Neural progenitor cell (in vitro differentiated cells): ENCODE data around the gene LRRC61. TPM values are rescaled to one million over a fixed set of nuclear protein-coding genes. Genes with fewer than 3 reads are reported as not detected.
"Not testable (repeated sequence)": the region's sequence is repeated elsewhere in the genome, so short reads cannot be mapped to it uniquely, and the experiment has no call there.

Experiments used
- DNase-seq: peaks from one replicate; pipeline ENCODE4 v3.0.0-alpha.2; 2016; ENCODE audit warnings: low spot score
- H2AFZ ChIP-seq: fragments of 200-600 bp; sonication (generic); replicated peaks from 2 replicates; pipeline ENCODE4 v1.6.1; 2016; ENCODE audit warnings: antibody characterized with exemption
- H3F3A ChIP-seq: fragments of 200-600 bp; sonication (generic); 2 replicates; pipeline ENCODE4 v1.6.1; 2016; ENCODE audit warnings: antibody characterized with exemption, low read depth
- H3K27ac ChIP-seq: fragments of 200-600 bp; sonication (generic); 2 replicates; pipeline ENCODE4 v1.5.1; 2016; ENCODE audit warnings: mild to moderate bottlenecking
- H3K27me3 ChIP-seq: fragments of 200-600 bp; sonication (generic); 2 replicates; pipeline ENCODE4 v1.6.1; 2016; ENCODE audit warnings: mild to moderate bottlenecking, moderate library complexity
- H3K36me3 ChIP-seq: fragments of 200-600 bp; sonication (generic); 2 replicates; pipeline ENCODE4 v1.5.1; 2016
- H3K4me1 ChIP-seq: fragments of 200-600 bp; sonication (generic); 2 replicates; pipeline ENCODE4 v1.6.1; 2016; ENCODE audit warnings: mixed run types
- H3K4me2 ChIP-seq: fragments of 200-600 bp; sonication (generic); 2 replicates; pipeline ENCODE4 v1.6.1; 2016
- H3K4me3 ChIP-seq: fragments of 200-600 bp; sonication (generic); 2 replicates; pipeline ENCODE4 v1.5.1; 2016
- H3K79me2 ChIP-seq: fragments of 200-600 bp; sonication (generic); 2 replicates; pipeline ENCODE4 v1.6.1; 2016; ENCODE audit warnings: low read depth
- H3K9ac ChIP-seq: fragments of 200-600 bp; sonication (generic); 2 replicates; pipeline ENCODE4 v1.6.1; 2016
- H3K9me3 ChIP-seq: fragments of 200-600 bp; sonication (generic); 2 replicates; pipeline ENCODE4 v1.5.1; 2016; ENCODE audit warnings: low read depth
- H4K20me1 ChIP-seq: fragments of 200-600 bp; sonication (generic); 2 replicates; pipeline ENCODE4 v1.6.1; 2016; ENCODE audit warnings: low read depth
- H3K27ac Mint-ChIP-seq: 3 replicates; pipeline ENCODE4 v1.8.0; 2021; ENCODE audit warnings: mixed read lengths
- H3K27me3 Mint-ChIP-seq: 2 replicates; pipeline ENCODE4 v1.8.0; 2022; ENCODE audit warnings: low read depth, mild to moderate bottlenecking, inconsistent platforms, moderate library complexity, mixed read lengths; ENCODE audit not compliant: insufficient read depth
- H3K36me3 Mint-ChIP-seq: 3 replicates; pipeline ENCODE4 v1.8.0; 2021; ENCODE audit warnings: mixed read lengths
- H3K4me1 Mint-ChIP-seq: 3 replicates; pipeline ENCODE4 v1.8.0; 2021; ENCODE audit warnings: mixed read lengths
- H3K4me3 Mint-ChIP-seq: 3 replicates; pipeline ENCODE4 v1.8.0; 2021; ENCODE audit warnings: mild to moderate bottlenecking, moderate library complexity, mixed read lengths
- H3K9me3 Mint-ChIP-seq: 3 replicates; pipeline ENCODE4 v1.8.0; 2020; ENCODE audit warnings: mixed read lengths
- total RNA-seq: library from RNA; depleted of rRNA; stranded (reverse); fragments of >200 nt; gene quantifications from 2 replicates; pipeline ENCODE4 v1.2.3, GENCODE V29; 2015; ENCODE audit warnings: low replicate concordance

The LRRC61 gene
- total RNA-seq, 1 donor from 2014 or later: 2.0 TPM

- not testable (repeated sequence) for H3K27me3 ChIP-seq, H2AFZ ChIP-seq, H3K9ac ChIP-seq, H3K27me3 Mint-ChIP-seq, H3K27ac Mint-ChIP-seq, H4K20me1 ChIP-seq, H3K4me1 ChIP-seq, H3K27ac ChIP-seq, H3K4me3 ChIP-seq, H3K36me3 ChIP-seq, H3K4me1 Mint-ChIP-seq, H3K36me3 Mint-ChIP-seq, H3K9me3 Mint-ChIP-seq, H3K79me2 ChIP-seq, DNase-seq, H3K9me3 ChIP-seq, H3K4me2 ChIP-seq, H3F3A ChIP-seq, H3K4me3 Mint-ChIP-seq
Measured at GRCh38 chr7:150297978-150298377, 25.2 kb upstream of the LRRC61 start.

GRCh38 chr7:150302908-150303310 is 20.2 kb upstream of the LRRC61 start:
- H3K4me2 ChIP-seq, H3K27me3 ChIP-seq, DNase-seq, H3K9me3 Mint-ChIP-seq, H2AFZ ChIP-seq, H3K27ac Mint-ChIP-seq, H3K9ac ChIP-seq, H3K79me2 ChIP-seq, H3F3A ChIP-seq, H3K9me3 ChIP-seq, H3K27ac ChIP-seq, H3K36me3 ChIP-seq, H4K20me1 ChIP-seq, H3K4me3 Mint-ChIP-seq, H3K4me1 Mint-ChIP-seq, H3K4me3 ChIP-seq, H3K27me3 Mint-ChIP-seq, H3K36me3 Mint-ChIP-seq, H3K4me1 ChIP-seq: not testable (repeated sequence)

- not testable (repeated sequence) for DNase-seq, H3K36me3 ChIP-seq, H3K27ac Mint-ChIP-seq, H3F3A ChIP-seq, H3K79me2 ChIP-seq, H3K36me3 Mint-ChIP-seq, H4K20me1 ChIP-seq, H3K4me3 Mint-ChIP-seq, H3K9me3 Mint-ChIP-seq, H3K4me2 ChIP-seq, H2AFZ ChIP-seq, H3K4me3 ChIP-seq, H3K27ac ChIP-seq, H3K9ac ChIP-seq, H3K9me3 ChIP-seq, H3K27me3 Mint-ChIP-seq, H3K4me1 Mint-ChIP-seq, H3K4me1 ChIP-seq
- H3K27me3 ChIP-seq: peaks cover 18% of the 10 kb centered on the region
Measured at GRCh38 chr7:150304499-150305258, 18.5 kb upstream of the LRRC61 start.

- not testable (repeated sequence) for H3K9ac ChIP-seq, H3K27ac Mint-ChIP-seq, H3F3A ChIP-seq, H3K4me3 ChIP-seq, H3K27ac ChIP-seq, H3K27me3 Mint-ChIP-seq, H3K4me2 ChIP-seq, H3K4me3 Mint-ChIP-seq, H3K36me3 ChIP-seq, H4K20me1 ChIP-seq, H3K4me1 ChIP-seq, H3K4me1 Mint-ChIP-seq, H3K36me3 Mint-ChIP-seq, DNase-seq, H3K9me3 ChIP-seq, H3K79me2 ChIP-seq, H2AFZ ChIP-seq, H3K9me3 Mint-ChIP-seq
- peaks cover 21% of the 10 kb centered on the region for H3K27me3 ChIP-seq
Measured at GRCh38 chr7:150305259-150305902, 17.8 kb upstream of the LRRC61 start.

- not testable (repeated sequence) for H3K79me2 ChIP-seq, H4K20me1 ChIP-seq, H3K36me3 Mint-ChIP-seq, H3K36me3 ChIP-seq, H3F3A ChIP-seq, H3K4me2 ChIP-seq, H3K9me3 Mint-ChIP-seq, H3K4me3 Mint-ChIP-seq, H3K9me3 ChIP-seq, H3K4me1 Mint-ChIP-seq, H3K4me1 ChIP-seq, H3K27ac Mint-ChIP-seq, H3K9ac ChIP-seq, H3K27me3 Mint-ChIP-seq, H3K4me3 ChIP-seq, H3K27ac ChIP-seq, H2AFZ ChIP-seq, DNase-seq
- peaks cover 27% of the 10 kb centered on the region for H3K27me3 ChIP-seq
Measured at GRCh38 chr7:150305903-150306284, 17.3 kb upstream of the LRRC61 start.

GRCh38 chr7:150306377-150306776 is 16.8 kb upstream of the LRRC61 start:
- not testable (repeated sequence) for H3K36me3 Mint-ChIP-seq, H3K9me3 Mint-ChIP-seq

More at GRCh38 chr7:150306377-150306776, 16.8 kb upstream of the LRRC61 start:
- not testable (repeated sequence) for H3K36me3 ChIP-seq, DNase-seq, H3F3A ChIP-seq, H3K9me3 ChIP-seq, H3K4me1 Mint-ChIP-seq, H3K27ac Mint-ChIP-seq, H4K20me1 ChIP-seq, H3K27ac ChIP-seq, H3K9ac ChIP-seq, H2AFZ ChIP-seq, H3K4me3 ChIP-seq, H3K27me3 Mint-ChIP-seq, H3K79me2 ChIP-seq, H3K4me3 Mint-ChIP-seq, H3K4me2 ChIP-seq, H3K4me1 ChIP-seq
- peaks cover 31% of the 10 kb centered on the region for H3K27me3 ChIP-seq
